ENCODE data around the gene STAT4.
A peak's percentile ranks its signal among the peaks of the same experiment; 100 is the strongest.

The STAT4 gene

DNA sequence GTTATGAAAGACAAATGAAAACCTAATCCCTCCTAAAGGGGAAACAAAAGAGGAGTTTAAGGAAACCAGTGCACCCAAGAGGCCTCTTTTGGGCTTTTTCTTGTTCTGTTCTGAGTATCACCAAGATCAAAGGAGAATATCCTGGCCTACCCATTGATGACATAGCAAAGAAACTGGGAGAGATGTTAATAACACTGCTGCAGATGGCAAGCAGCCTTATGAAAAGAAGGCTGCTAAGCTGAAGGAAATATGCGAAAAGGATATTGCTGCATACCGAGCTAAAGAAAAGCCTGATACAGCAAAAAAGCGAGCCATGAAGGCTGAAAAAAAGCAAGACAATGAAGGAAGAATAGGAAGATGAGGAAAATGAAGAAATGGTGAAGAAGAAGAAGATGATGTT, 23.6 kb upstream of the STAT4 start:
- no peak for DNase-seq

DNA sequence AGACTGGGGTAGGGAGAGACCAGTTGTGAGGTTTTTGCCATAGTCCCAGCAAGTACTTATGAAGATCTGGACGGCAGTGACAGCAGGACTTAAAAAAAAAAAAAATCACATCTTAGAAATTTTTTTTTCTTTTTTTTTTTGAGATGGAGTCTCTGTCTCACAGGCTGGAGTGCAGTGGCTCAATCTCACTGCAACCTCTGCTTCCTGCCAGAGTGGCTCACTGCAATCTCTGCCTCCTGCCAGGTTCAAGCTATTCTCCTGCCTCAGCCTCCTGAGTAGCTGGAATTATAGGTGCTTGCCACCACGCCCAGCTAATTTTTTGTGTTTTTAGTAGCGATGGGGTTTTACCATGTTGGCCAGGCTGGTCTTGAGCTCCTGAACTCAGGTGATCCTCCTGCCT, 22.4 kb upstream of the STAT4 start:
- DNase-seq = no peak

DNA sequence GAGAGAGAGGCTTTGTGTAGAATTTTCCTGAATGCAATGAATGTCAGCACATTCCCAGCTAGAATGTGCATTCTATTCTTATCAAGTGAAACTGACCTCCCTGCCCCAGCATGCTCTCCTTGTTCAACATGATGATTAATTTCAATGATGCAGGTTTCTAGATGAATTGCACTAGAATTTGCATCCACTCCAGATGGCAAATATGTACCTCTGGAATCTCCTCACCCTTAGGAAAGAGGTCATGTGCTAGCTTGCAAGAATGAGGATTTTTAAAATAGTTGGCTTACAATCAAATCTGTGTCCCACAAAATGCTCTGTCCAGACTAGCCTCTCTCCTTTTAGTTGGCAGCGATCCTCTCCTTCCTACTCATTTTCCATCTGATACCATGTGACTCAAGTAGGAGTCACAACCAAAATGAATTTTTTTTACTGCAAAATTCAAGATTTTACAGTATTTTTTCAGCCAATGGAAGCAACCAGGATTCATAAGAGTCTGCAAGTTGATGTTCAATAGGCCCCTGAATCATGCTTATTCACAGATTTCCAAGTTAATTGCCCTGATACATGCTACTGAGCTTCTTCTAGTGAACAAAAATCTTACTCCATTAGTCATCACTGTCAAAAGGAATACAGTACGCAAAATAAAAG, 21.0 kb upstream of the STAT4 start:
- DNase-seq = no peak

DNA sequence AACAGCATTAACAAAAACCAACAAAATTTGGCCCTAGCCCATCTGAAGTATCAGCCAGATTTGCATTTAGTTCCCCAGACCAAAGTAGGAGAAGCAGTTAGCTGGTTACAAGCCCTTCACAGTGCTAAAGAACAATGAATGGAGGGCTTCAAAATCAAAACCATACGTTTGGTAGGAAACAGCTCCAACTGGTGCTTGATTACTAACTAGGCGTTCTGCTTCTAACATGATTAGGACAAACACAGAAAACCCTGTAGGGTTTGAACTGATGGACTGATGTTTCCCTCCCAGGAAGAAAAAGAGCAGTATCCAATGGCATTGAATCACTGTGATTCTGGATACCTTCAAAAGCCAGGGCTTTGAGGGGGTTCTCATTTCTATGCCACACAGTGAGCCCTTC, 20.5 kb upstream of the STAT4 start:
- no peak for DNase-seq

DNA sequence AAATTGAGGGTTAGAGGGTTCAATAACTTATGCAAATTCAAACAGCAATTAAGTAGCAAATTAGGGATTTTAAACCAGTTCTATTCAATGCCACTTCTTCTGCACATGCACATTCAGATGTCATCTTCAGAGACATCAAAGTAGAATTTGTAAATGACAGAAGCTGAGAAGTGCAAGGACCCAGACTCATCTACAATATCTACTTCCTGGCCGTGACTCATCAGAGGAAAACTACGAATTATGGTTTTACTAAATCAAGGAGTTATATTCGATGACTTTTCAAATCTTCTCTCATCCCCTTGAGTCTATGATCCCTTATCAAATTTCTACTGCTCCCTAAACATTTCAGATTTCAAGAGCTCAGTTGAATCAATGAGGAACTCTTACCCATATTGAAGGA, 20.0 kb upstream of the STAT4 start:
- DNase-seq = no peak

DNA sequence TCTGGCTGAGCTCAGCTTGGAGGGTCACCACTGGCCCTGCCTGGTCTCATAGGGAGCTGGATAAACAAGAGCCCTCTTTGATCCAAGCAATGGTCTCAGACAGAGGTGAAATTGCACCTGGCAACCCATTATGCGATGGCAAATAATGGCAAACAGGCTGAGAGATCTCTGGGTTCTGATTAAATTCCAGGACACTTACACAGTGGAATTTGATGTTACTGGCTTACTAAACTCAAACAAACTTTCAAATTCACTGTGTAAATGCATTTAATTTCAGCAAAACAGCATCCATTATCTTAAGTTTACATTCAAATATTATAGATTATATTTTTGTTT, 19.5 kb upstream of the STAT4 start:
- no peak for DNase-seq

DNA sequence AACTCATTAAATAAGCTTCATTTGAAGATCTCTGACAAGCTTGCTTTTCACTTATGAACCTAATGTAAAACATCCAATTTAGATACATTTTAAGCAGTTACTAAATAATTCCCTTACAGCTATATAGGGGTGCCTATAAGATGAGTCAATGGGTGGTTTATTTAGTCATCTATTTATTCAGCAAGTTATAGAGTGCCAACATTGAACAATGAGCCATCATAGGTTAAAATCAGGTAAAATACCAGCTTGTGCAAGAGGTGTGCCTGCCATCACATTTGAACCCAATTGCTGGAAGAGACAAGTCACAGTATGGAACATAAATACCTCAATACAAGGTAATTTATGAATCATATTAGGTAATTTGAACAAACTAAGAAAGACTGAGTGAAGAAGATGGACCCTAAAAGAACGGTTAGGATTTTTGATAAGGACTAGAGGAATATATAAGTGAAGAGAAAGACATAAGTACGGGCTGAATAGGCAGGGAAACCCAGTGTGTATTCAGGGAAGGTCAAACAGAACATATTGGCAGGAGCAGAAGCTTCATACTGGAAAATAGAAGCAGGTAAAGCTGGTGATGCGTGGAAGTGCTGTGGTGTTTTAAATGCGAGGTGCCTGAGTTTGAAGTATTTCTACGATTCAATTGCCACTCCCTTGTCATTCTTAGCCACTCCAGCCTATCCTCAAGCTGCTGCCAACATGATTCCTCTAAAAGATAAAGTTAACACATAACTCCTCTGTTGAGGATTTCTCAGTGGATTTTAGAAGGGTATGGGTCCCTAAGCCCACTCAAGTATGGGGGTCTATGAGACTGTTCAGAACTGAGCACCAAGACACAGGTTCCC, 18.9 kb upstream of the STAT4 start:
- DNase-seq = no peak

DNA sequence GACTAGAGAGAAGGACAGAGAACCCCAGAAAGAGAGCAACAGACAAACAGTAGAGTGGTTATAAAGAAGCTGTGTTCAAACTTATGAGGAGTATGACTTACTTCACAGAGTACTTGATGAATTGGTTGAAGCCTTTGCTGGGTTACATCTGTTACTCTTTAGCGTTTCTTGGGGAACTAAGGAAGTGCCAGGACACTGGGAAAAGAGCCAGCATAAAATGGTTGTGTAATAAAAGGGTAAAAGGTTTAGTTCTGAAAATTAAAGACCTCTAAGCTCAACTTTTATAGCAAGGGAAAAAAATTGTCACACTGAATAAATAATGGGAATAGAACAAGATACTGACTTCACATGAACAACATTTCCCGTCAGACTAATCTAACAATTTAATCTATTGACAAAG, 17.0 kb upstream of the STAT4 start:
- no peak for DNase-seq

DNA sequence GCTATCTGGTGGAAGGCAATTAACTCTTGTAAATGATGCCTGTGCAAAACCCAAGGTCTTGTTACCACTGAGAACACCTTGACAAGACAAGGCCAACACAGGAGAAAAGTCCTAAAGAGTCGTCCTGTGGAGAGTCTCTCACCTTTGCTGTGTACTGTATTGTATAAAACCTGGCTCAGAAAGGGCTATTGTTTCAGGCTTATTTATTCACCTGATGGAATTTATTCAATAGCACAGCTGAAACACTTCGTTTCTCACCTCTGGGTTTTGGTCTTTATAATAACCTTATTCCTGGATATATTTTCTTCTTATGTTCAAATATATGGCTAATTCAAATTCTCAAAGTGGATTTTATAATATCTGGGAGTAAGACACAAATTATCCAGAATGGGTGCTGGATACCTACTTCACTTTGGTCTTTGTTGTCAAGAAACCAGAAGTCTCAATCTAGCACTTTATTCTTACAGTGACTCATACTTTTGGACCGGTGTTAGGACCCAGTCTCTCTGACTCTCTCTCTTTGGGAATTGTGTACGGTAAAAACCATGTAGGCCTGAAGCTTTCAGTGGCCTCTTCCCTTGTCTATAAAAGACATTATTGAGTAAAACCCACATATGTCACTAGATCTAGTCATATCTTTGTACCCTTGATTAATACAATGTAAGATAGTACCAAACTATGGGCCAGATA, 16.1 kb upstream of the STAT4 start:
- DNase-seq = no peak

DNA sequence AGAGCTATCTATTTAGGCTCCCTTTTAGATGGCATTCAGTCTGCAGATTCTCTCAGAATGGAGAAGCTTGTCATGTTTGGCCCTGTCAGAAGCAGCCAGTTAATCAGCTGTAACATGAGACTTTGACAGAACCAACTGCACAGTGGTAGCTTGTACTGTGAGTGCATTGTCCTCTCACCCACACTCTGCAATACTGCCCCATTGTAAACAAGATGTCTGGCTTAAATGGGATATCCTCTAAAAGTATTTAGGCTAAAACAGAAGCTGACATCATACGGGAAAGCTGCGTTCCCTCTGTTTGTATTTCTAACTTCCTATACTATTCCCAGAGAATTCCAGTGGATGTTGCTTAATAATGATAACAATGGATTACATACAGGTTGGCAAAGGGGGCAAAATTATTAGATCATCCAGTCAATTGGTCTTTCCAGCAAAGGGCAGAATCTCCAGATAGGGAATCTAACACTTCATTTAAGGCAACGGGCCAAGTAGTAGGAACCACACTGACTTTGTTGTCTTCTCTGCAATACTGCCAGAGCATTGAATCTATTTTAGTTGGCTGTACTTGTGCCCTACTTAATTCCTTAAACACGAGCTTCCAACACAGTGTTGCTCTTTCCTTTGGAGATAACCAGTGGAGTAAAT, 15.4 kb upstream of the STAT4 start:
- peak; percentile 42 for DNase-seq

DNA sequence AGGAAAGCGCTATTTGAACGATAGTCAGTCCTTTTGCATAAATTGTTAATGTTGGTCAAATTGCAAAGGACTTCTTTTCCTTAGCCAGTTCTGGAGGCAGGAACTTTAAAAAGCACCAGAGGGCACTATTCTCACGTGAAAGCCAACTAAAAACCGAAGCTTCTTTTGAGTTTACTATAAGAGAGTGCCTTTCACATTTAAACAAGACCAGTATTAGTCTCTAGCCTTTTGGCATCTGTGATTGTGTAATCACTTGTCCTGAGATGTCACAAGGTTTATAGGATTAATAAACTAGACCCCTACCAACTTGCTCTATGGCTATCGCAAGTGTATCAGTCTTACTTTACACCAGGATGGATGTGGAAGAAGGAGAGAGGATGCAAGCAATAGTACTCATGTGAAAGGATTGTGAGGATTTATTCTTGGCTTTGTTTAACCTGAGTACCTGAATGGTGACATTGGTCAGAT, 14.4 kb upstream of the STAT4 start:
- peak; percentile 17 for DNase-seq

DNA sequence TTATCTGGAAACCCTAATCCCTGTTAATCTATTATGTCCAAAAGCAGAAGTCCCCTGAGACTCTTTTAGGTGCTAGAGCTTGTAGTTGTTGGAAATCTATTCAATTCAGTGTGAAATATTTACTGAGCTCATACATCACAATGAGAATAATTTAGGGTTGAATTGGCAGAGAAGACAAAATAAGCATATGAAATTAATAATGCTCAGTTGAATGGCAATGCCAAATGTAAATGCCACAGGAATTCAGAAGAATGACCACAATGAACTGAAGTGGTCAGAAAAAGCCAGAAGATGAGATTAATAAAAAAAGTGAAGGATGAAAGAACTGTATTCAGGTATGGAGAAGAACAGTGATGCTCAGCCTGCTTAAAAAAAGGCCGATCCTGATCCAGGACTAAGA, 8.0 kb upstream of the STAT4 start:
- DNase-seq = no peak

DNA sequence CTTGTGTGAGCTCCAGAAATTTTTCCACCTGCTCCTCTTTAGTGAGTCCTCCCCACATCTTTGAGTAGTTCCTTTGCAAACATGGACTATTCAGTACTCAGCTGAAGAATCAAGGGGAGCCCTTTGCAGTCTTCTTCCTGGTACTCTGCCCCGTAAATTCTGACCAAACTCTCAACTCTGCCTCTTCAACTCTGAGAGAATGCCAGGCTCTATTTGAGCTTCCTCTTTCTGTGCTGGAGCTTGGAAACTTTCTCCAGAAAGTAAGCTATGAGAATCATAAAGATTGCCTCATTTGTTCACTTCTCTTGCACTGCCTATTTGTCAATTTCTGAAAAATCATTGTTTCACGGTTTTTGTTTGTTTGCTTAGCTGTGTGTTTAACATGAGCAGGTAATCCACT, 7.4 kb upstream of the STAT4 start:
- DNase-seq = no peak

DNA sequence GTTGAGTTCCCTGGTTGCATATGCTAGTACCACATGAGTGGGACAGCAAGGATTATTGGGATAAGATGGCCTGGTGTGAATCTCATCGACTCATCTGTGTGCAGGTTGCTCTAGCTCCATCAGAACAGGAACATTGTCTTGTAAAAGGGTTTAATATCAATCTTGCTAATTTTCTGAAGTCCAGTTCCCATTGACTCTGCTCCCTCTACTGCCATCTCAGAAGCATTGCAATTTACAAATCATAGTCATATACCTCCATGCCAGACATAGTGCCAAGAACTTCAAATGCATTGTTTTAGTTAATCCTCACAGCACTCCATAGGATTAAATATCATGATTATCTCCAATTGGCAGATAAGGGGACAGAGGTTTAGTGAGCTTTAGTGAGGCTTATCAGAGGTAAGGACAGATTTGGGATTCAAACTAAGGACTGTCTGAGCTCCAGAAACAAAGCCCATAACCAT, 4.8 kb upstream of the STAT4 start:
- no peak for DNase-seq

DNA sequence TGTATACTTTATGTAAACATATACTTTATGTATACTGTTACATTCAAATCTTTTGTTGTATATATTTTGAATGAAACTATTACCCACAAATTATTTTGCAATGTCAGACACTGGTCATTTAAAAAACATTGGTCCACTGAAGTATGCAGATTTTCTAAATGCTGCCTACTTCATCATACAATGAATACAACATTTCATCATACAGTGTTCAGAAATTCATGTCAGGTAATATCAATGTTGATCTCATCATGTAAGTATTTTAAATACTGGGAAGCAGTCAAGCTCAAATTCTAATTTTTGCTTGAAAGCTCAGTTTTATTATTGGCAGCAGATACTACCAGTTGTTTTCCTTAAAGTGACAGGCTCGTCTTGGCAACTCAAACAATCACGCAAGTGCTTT, 2.9 kb upstream of the STAT4 start:
- DNase-seq = no peak

DNA sequence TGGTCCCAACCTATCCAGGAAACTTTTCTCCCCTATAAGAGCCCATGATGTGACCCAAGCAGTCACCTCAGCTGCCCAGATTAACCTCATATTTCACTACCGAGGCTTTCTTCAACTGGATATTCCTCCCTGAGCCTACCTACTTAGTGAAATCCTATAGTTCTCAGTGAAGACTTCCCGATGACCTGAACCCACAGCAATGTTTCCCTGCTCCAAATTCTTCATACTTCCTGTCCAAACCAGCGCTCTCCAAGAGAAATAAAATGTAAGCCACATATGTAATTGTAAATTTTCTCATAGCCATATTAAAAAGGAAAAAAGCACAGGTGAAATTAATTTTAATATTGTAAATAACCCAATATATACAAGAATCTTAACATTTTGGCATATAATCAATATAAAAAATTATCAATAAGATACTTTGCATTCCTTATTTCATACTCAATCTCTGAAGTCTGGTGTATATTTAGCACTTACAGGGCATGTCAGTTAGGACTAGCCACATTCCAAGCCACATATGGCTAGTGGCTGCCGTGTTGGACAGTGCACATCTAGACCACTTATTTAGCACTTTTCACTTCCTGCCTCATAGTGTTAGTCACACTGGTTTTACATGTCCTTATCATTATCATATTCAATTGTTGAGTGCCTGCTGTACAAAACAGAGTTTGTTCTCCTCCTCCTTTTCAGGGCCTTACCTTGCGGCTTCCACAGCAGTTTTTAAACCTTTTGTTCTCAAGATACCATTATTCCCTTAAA, 1.9 kb upstream of the STAT4 start:
- DNase-seq = no peak

DNA sequence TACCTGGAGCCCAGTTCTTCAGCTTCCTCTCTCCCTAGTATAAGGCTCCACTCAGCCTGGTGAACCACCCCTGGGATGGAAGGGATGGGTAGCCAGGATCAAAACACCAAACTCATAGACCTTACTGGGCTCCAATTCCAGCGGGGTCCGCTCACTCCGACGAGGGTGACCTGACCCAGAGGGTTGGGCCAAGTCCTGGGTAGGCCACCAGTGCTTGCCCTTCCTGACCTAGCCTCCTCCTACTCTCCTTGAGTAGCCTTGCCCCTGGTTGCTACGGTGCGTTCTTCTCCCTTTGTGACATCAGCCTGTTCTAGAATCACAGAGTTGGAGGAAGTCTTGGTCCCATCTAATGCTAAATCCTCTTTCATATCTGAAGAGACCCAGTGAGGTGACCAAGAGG, 537 bp upstream of the STAT4 start:
- no peak for DNase-seq

DNA sequence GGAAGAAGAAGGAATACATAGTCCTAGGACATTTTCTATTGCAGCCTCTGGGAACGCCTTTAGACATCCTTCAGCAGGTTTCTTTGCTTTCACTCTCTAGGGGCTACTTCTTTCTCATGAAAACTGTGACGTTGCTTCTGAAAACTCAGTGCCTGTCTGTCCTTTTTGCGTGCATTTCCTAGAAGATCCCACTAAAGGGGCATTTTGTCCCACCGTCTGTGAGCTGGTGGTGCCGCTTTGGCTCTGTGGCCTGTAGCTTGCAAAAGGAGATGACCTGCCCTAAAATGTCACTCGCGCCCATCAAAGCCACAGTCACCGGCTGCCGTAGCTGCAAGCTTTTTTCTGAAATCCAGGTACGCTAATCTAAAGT, 579 bp downstream of the STAT4 start:
- DNase-seq = no peak

DNA sequence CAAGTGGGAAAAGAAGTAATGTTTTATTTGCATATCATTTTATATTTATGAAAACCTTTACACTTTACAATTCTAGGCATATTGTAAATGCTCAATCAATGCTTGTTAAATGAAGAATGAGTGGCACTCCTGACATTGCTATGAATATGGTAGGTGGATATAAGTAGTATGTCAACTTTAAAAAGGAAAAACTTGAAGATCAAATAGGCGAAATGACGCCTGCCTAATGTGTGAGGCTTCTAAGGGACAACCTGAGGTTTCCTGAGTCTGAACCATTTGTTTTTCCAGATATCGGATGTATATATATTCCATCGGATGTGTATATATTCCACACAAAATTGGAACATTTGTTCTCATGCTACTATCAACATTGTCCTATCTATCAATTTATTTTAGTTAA, 1.4 kb downstream of the STAT4 start:
- DNase-seq = no peak

DNA sequence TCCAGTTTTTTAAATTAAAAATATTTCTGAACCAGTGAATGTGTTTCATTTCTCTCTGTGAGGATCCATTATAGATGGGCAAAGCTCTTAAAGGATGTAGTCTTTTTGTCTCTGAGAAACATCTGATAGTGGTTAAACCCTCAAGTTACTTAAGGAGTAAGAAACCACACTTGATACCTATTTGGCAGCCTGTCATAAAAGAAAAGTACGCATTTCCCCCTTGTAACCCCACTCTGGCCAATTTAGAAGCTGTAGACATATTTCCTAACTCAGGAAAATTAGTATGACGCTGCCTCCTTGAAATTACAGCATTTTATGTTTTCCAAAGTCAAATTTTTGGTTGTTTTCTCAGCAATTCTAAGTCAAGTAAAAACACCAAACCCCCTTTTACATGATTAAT, 2.0 kb downstream of the STAT4 start:
- DNase-seq = no peak

DNA sequence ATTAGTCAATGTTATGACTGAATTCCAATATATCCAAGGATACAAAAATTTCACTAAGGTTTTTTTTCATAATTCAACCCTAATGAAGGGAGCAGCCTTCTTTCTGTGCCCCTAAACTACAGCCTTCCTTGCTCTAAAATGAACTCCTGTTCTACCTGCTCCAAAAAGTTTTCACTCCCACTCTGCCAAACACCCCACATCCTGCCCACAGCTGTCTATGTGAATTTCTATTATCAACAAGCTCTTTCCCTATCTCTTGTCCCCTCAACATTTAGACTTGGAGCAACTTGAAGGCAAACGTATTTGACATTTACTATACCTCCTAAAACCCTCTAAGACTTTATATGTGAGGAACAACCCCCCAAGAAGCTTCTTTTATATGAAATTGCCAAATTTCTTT, 2.5 kb downstream of the STAT4 start:
- no peak for DNase-seq

DNA sequence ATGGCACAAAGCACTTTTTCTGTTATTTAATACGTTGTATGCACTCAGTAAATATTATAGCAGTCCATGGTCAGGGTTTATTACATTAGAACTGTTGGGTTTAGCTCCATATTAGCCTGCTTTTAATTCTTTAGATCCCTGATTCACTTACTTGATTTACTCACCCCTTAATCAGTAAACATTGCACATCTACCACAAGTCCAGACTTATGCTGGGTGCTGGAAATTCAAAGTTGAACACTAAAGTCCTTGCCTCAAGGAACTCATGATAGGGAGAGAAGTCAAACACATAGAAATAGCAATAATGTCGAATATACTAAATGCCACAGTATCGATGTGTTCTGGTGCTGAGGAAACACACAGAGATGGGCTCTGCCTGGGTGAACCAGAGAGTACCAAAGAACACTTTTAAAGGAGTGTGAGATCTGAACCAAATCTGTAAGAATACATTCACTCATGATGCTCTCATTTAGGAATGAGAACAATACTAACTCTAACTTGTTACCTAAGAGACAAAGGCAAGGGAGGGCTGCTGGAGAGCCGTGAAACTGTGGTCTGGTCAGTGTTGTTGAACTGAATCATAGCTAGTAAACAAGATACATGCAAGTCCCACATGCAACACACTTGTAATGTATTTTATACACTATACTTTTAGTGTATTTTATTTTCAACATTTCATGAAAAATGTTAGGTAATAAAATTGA, 4.9 kb downstream of the STAT4 start:
- no peak for DNase-seq

All from NCI-H1105 (cell line).